ENCODE data around the gene SNX17. TPM values are rescaled to one million over a fixed set of nuclear protein-coding genes. Genes with fewer than 3 reads are reported as not detected.
A peak's percentile ranks its signal among the peaks of the same experiment; 100 is the strongest.

The SNX17 gene
- total RNA-seq, 6 experiments from 2014 or later = 50.1 to 58.9 (median 54.1) TPM

GRCh38 chr2:27407798-27408491 lies 37.5 kb downstream of the SNX17 start:
- DNase-seq (no peak), ATAC-seq (peak in 1 of 4 donors; percentile 19)
- Histone ChIP-seq H3K36me3 (no peaks in the 10 kb centered on the region), H3K4me3 (peak overlapping the region; percentile 95 to 100 (median 98)), H3K27me3 (no peaks in the 10 kb centered on the region), H3K4me1 (peaks cover 0 to 20% (median 3%) of the 10 kb centered on the region in 4 donors), H3K9me3 (no peaks in the 10 kb centered on the region), H3K27ac (no peak overlapping the region)
- 15% methylated on average over 9 of the region's 16 CpGs for WGBS (ENCODE audit: insufficient coverage, low coverage, low lambda C conversion rate, missing lambda C conversion rate)
- intact Hi-C loops (cut with DNase I) = no loop called here
- peak; percentile 54 to 64 (median 58) for TF ChIP-seq CTCF (IDR thresholded peaks at IDR 0.05)
- no peak for TF ChIP-seq POLR2A (IDR thresholded peaks at IDR 0.05)

- Histone ChIP-seq H3K4me1 (peaks cover 0 to 20% (median 3%) of the 10 kb centered on the region in 4 donors), H3K27me3 (no peaks in the 10 kb centered on the region), H3K36me3 (no peaks in the 10 kb centered on the region), H3K9me3 (no peaks in the 10 kb centered on the region), H3K4me3 (peak overlapping the region; percentile 95 to 100 (median 98)), H3K27ac (peak overlapping the region; percentile 36 to 80 (median 62))
- peak; percentile 20 to 44 (median 35) for ATAC-seq
- DNase-seq = no peak
- intact Hi-C loops (cut with DNase I) = no loop called here
- WGBS (ENCODE audit: insufficient coverage, low coverage, low lambda C conversion rate, missing lambda C conversion rate) = 0% methylated on average over 12 of the region's 33 CpGs
- TF ChIP-seq CTCF (IDR thresholded peaks at IDR 0.05) (no peak), POLR2A (IDR thresholded peaks at IDR 0.05) (no peak)
Measured at GRCh38 chr2:27408601-27409320, 38.3 kb downstream of the SNX17 start.

GRCh38 chr2:27409321-27410073 lies 39.1 kb downstream of the SNX17 start, which contains the start of gene PPM1G:
TSS of gene PPM1G (minus strand) at chr2:27409591. CDS start at chr2:27409422, 169 bp downstream.
- H3K4me3 ChIP-seq = peak within 1 kb of the TSS; percentile 95 to 100 (median 98)
- WGBS (ENCODE audit: insufficient coverage, low coverage, low lambda C conversion rate, missing lambda C conversion rate) = under 1% methylated on average over 26 of the region's 82 CpGs
- TF ChIP-seq CTCF (IDR thresholded peaks at IDR 0.05) (no peak), POLR2A (IDR thresholded peaks at IDR 0.05) (peak; percentile 60)
- H3K27me3 ChIP-seq = no peaks in the 10 kb centered on the region
- no peaks in the 10 kb centered on the region for H3K36me3 ChIP-seq
- peaks cover 0 to 20% (median 3%) of the 10 kb centered on the region in 4 donors for H3K4me1 ChIP-seq
- H3K9me3 ChIP-seq = no peaks in the 10 kb centered on the region
- ATAC-seq = peak; percentile 99 to 100 (median 99)
- H3K27ac ChIP-seq = peak within 1 kb of the TSS; percentile 36 to 80 (median 62)
- DNase-seq = peak; percentile 98
- intact Hi-C loops (cut with DNase I) = no loop called here

- WGBS (ENCODE audit: insufficient coverage, low coverage, low lambda C conversion rate, missing lambda C conversion rate) = 81% methylated on average over 9 of the region's 9 CpGs
- intact Hi-C loops (cut with DNase I) = no loop called here
- no peak overlapping the region for H3K4me3 ChIP-seq
- TF ChIP-seq CTCF (IDR thresholded peaks at IDR 0.05) = no peak
- H3K4me1 ChIP-seq = peaks cover 0 to 16% (median 2%) of the 10 kb centered on the region in 4 donors
- ATAC-seq (no peak), DNase-seq (no peak)
- no peak overlapping the region for H3K27ac ChIP-seq
- no peaks in the 10 kb centered on the region for H3K27me3 ChIP-seq
- H3K9me3 ChIP-seq = no peaks in the 10 kb centered on the region
- no peaks in the 10 kb centered on the region for H3K36me3 ChIP-seq
Measured at GRCh38 chr2:27412419-27413152, 42.2 kb downstream of the SNX17 start.
